Choroid plexus epithelial cell (primary cell): ENCODE results near the gene AEBP1.

Experiments
- DNase-seq: peaks from one replicate; pipeline ENCODE4 v3.0.0-alpha.2; 2010; ENCODE audit warnings: low read depth
- H3K4me3 ChIP-seq: 2 replicates; pipeline ENCODE4 v1.5.1; 2011; ENCODE audit warnings: low read depth, mild to moderate bottlenecking, control low read depth, low read length, moderate library complexity
- CTCF ChIP-seq: conservative IDR thresholded peaks from 2 replicates; pipeline ENCODE4 v1.5.1; 2011; ENCODE audit warnings: low read depth, mild to moderate bottlenecking, control low read depth, inconsistent platforms, low read length, moderate library complexity

Gene AEBP1

GRCh38 chr7:44112231-44112996 is 8.3 kb downstream of the AEBP1 start:
- no peak for DNase-seq
- no peak for TF ChIP-seq CTCF
- no peak overlapping the region for H3K4me3 ChIP-seq

GRCh38 chr7:44112997-44113763 is 9.0 kb downstream of the AEBP1 start:
- H3K4me3 ChIP-seq, result no peak overlapping the region
- no peak for DNase-seq
- no peak for TF ChIP-seq CTCF

GRCh38 chr7:44113764-44114354 is 9.7 kb downstream of the AEBP1 start:
- DNase-seq, result no peak
- TF ChIP-seq CTCF, result no peak
- H3K4me3 ChIP-seq, result no peak overlapping the region

- no peak for TF ChIP-seq CTCF
- no peak overlapping the region for H3K4me3 ChIP-seq
- DNase-seq, result no peak
Observed at GRCh38 chr7:44114586-44115310, 10.6 kb downstream of the AEBP1 start.

GRCh38 chr7:44116087-44116788 is 12.1 kb downstream of the AEBP1 start:
- TF ChIP-seq CTCF, result no peak
- no peak overlapping the region for H3K4me3 ChIP-seq
- DNase-seq, result no peak
